ENCODE measurements around the gene CNTN4.

CNTN4 gene

GRCh38 chr3:2656806-2657777 is 558.4 kb downstream of the CNTN4 start:
- DNase-seq (ENCODE audit: low read depth, low spot score), result no peak
- no peaks in the 10 kb centered on the region for H3K36me3 ChIP-seq (ENCODE audit: insufficient read depth, insufficient read length, low read length)
- no peaks in the 10 kb centered on the region for H3K27me3 ChIP-seq (ENCODE audit: insufficient read depth, insufficient read length)
- no peaks in the 10 kb centered on the region for H3K4me1 ChIP-seq (ENCODE audit: insufficient read depth, insufficient read length)
- H3K4me3 ChIP-seq (ENCODE audit: insufficient read length, low read depth), result no peak overlapping the region
- no peak for TF ChIP-seq ZNF274 (IDR thresholded peaks at IDR 0.05; ENCODE audit: low read depth, low read length)
- TF ChIP-seq SUZ12 (IDR thresholded peaks at IDR 0.05; ENCODE audit: extremely low read depth, insufficient read depth, insufficient read length), result no peak
- TF ChIP-seq YY1 (IDR thresholded peaks at IDR 0.05; ENCODE audit: insufficient read depth, insufficient read length), result no peak
- peaks cover 4% of the 10 kb centered on the region; the same call in 1 of the 2 replicates for H3K9me3 ChIP-seq (ENCODE audit: insufficient read depth, low read length)
- no peak overlapping the region for H3K9ac ChIP-seq (ENCODE audit: insufficient read length, low read depth)

DNA sequence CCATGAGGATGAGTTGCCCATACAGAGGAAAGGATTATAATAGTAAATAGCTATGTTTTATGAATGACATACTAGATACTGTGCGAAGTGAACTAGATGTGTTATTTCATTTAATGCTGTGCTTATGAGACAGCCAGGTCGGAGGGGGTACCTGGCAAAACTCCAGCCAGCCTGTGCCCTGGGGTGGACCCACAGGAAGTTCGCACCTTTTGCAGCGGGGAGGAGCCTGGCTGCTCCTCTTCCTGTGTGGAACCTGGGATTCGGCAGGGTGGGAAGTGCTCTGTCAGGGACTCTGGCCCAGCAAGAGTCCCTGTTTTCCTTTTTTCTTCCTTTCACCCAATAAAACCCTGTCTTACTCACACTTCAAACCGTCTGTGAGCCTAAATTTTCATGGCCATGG is 559.3 kb downstream of the CNTN4 start:
- H3K4me1 ChIP-seq (ENCODE audit: insufficient read depth, insufficient read length), result no peaks in the 10 kb centered on the region
- no peak overlapping the region for H3K9ac ChIP-seq (ENCODE audit: insufficient read length, low read depth)
- TF ChIP-seq ZNF274 (IDR thresholded peaks at IDR 0.05; ENCODE audit: low read depth, low read length) (no peak), SUZ12 (IDR thresholded peaks at IDR 0.05; ENCODE audit: extremely low read depth, insufficient read depth, insufficient read length) (no peak), YY1 (IDR thresholded peaks at IDR 0.05; ENCODE audit: insufficient read depth, insufficient read length) (no peak)
- no peaks in the 10 kb centered on the region for H3K36me3 ChIP-seq (ENCODE audit: insufficient read depth, insufficient read length, low read length)
- no peak for DNase-seq (ENCODE audit: low read depth, low spot score)
- no peak overlapping the region for H3K4me3 ChIP-seq (ENCODE audit: insufficient read length, low read depth)
- peaks cover 4% of the 10 kb centered on the region; the same call in 1 of the 2 replicates for H3K9me3 ChIP-seq (ENCODE audit: insufficient read depth, low read length)
- no peaks in the 10 kb centered on the region for H3K27me3 ChIP-seq (ENCODE audit: insufficient read depth, insufficient read length)

DNA sequence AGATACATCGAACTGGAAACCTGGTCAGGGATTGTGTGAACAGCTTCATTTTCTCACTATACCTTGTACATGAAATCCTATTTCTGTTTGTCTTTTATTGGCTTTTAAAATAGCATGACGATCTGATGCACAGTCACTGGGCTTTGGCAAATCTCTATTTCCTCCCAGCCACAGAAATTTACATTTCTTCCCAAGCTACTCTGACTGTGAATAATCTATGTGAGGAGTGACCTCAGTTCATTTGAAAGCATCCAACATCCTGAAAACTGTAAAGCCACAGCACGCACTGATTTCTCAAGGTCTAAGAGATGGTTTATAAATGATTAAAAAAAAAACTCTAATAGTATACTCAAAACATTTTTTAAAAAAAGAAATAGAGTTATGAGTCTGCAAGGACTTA is 561.2 kb downstream of the CNTN4 start:
- TF ChIP-seq YY1 (IDR thresholded peaks at IDR 0.05; ENCODE audit: insufficient read depth, insufficient read length) (no peak), SUZ12 (IDR thresholded peaks at IDR 0.05; ENCODE audit: extremely low read depth, insufficient read depth, insufficient read length) (no peak), ZNF274 (IDR thresholded peaks at IDR 0.05; ENCODE audit: low read depth, low read length) (no peak)
- Histone ChIP-seq H3K4me1 (ENCODE audit: insufficient read depth, insufficient read length) (no peaks in the 10 kb centered on the region), H3K9me3 (ENCODE audit: insufficient read depth, low read length) (peaks cover 4% of the 10 kb centered on the region; the same call in 1 of the 2 replicates), H3K9ac (ENCODE audit: insufficient read length, low read depth) (no peak overlapping the region), H3K27me3 (ENCODE audit: insufficient read depth, insufficient read length) (no peaks in the 10 kb centered on the region), H3K36me3 (ENCODE audit: insufficient read depth, insufficient read length, low read length) (no peaks in the 10 kb centered on the region), H3K4me3 (ENCODE audit: insufficient read length, low read depth) (no peak overlapping the region)
- DNase-seq (ENCODE audit: low read depth, low spot score), result no peak

- TF ChIP-seq ZNF274 (IDR thresholded peaks at IDR 0.05; ENCODE audit: low read depth, low read length), result no peak
- TF ChIP-seq SUZ12 (IDR thresholded peaks at IDR 0.05; ENCODE audit: extremely low read depth, insufficient read depth, insufficient read length), result no peak
- no peak for TF ChIP-seq YY1 (IDR thresholded peaks at IDR 0.05; ENCODE audit: insufficient read depth, insufficient read length)
- no peak for DNase-seq (ENCODE audit: low read depth, low spot score)
- no peaks in the 10 kb centered on the region for H3K27me3 ChIP-seq (ENCODE audit: insufficient read depth, insufficient read length)
Observed at GRCh38 chr3:2661078-2661477, 562.4 kb downstream of the CNTN4 start.

GRCh38 chr3:2677501-2677900 is 578.8 kb downstream of the CNTN4 start:
- Histone ChIP-seq H3K27me3 (ENCODE audit: insufficient read depth, insufficient read length) (no peaks in the 10 kb centered on the region), H3K36me3 (ENCODE audit: insufficient read depth, insufficient read length, low read length) (no peaks in the 10 kb centered on the region), H3K4me3 (ENCODE audit: insufficient read length, low read depth) (no peak overlapping the region), H3K9me3 (ENCODE audit: insufficient read depth, low read length) (peaks cover 8% of the 10 kb centered on the region; the same call in 1 of the 2 replicates), H3K9ac (ENCODE audit: insufficient read length, low read depth) (no peak overlapping the region), H3K4me1 (ENCODE audit: insufficient read depth, insufficient read length) (no peaks in the 10 kb centered on the region)
- TF ChIP-seq ZNF274 (IDR thresholded peaks at IDR 0.05; ENCODE audit: low read depth, low read length), result no peak
- no peak for TF ChIP-seq SUZ12 (IDR thresholded peaks at IDR 0.05; ENCODE audit: extremely low read depth, insufficient read depth, insufficient read length)
- TF ChIP-seq YY1 (IDR thresholded peaks at IDR 0.05; ENCODE audit: insufficient read depth, insufficient read length), result no peak
- no peak for DNase-seq (ENCODE audit: low read depth, low spot score)

More at GRCh38 chr3:2661078-2661477, 562.4 kb downstream of the CNTN4 start:
- Histone ChIP-seq H3K36me3 (ENCODE audit: insufficient read depth, insufficient read length, low read length) (no peaks in the 10 kb centered on the region), H3K9me3 (ENCODE audit: insufficient read depth, low read length) (peaks cover 4% of the 10 kb centered on the region; the same call in 1 of the 2 replicates), H3K4me1 (ENCODE audit: insufficient read depth, insufficient read length) (no peaks in the 10 kb centered on the region), H3K4me3 (ENCODE audit: insufficient read length, low read depth) (no peak overlapping the region), H3K9ac (ENCODE audit: insufficient read length, low read depth) (no peak overlapping the region)

DNA sequence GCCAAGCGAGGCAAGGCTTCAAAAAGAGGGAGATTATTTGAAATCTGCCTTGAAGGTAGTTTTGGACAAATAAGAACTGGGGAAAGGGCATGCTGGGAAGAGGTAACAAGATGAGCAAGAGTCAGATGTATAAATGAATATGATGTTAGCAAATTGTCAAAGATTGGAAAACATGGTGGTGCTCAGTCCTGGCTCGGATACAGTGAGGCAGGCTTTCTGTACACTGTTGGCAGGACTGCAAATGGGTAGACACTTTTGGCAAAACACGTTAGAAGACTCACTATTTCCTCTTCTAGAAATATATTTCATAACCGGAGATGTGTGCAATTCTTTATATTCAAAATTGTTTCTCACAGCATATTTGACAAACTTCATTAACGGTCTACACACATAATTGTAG is 581.6 kb downstream of the CNTN4 start:
- H3K9me3 ChIP-seq (ENCODE audit: insufficient read depth, low read length), result no peaks in the 10 kb centered on the region
- no peaks in the 10 kb centered on the region for H3K4me1 ChIP-seq (ENCODE audit: insufficient read depth, insufficient read length)
- no peaks in the 10 kb centered on the region for H3K36me3 ChIP-seq (ENCODE audit: insufficient read depth, insufficient read length, low read length)
- TF ChIP-seq ZNF274 (IDR thresholded peaks at IDR 0.05; ENCODE audit: low read depth, low read length), result no peak
- TF ChIP-seq YY1 (IDR thresholded peaks at IDR 0.05; ENCODE audit: insufficient read depth, insufficient read length), result no peak
- TF ChIP-seq SUZ12 (IDR thresholded peaks at IDR 0.05; ENCODE audit: extremely low read depth, insufficient read depth, insufficient read length), result no peak
- no peak overlapping the region for H3K4me3 ChIP-seq (ENCODE audit: insufficient read length, low read depth)
- H3K27me3 ChIP-seq (ENCODE audit: insufficient read depth, insufficient read length), result no peaks in the 10 kb centered on the region
- no peak for DNase-seq (ENCODE audit: low read depth, low spot score)
- no peak overlapping the region for H3K9ac ChIP-seq (ENCODE audit: insufficient read length, low read depth)

GRCh38 chr3:2684046-2684445 is 585.4 kb downstream of the CNTN4 start:
- Histone ChIP-seq H3K9me3 (ENCODE audit: insufficient read depth, low read length) (no peaks in the 10 kb centered on the region), H3K9ac (ENCODE audit: insufficient read length, low read depth) (no peak overlapping the region), H3K4me1 (ENCODE audit: insufficient read depth, insufficient read length) (no peaks in the 10 kb centered on the region), H3K36me3 (ENCODE audit: insufficient read depth, insufficient read length, low read length) (no peaks in the 10 kb centered on the region), H3K4me3 (ENCODE audit: insufficient read length, low read depth) (no peak overlapping the region), H3K27me3 (ENCODE audit: insufficient read depth, insufficient read length) (no peaks in the 10 kb centered on the region)
- DNase-seq (ENCODE audit: low read depth, low spot score), result peak; percentile 9
- TF ChIP-seq YY1 (IDR thresholded peaks at IDR 0.05; ENCODE audit: insufficient read depth, insufficient read length), result no peak
- TF ChIP-seq SUZ12 (IDR thresholded peaks at IDR 0.05; ENCODE audit: extremely low read depth, insufficient read depth, insufficient read length), result no peak
- TF ChIP-seq ZNF274 (IDR thresholded peaks at IDR 0.05; ENCODE audit: low read depth, low read length), result no peak
